NCI-H1417 treated with DMSO at 0.1 percent for 48 hours (cell line): ENCODE measurements around the gene EDNRA.

Source experiments
- DNase-seq: peaks from one replicate; lab custom pipeline; 2025; lab: John Stamatoyannopoulos, UW

Gene EDNRA

GRCh38 chr4:147498031-147498660 is 17.2 kb downstream of the EDNRA start:
- DNase-seq: no peak

GRCh38 chr4:147508346-147508745 is 27.4 kb downstream of the EDNRA start:
- no peak for DNase-seq

- no peak for DNase-seq
These were observed 28.5 kb downstream of the EDNRA start for GRCh38 chr4:147509386-147509785.

GRCh38 chr4:147510962-147511668 is 30.2 kb downstream of the EDNRA start:
- no peak for DNase-seq

- no peak for DNase-seq
These were observed 32.2 kb downstream of the EDNRA start for GRCh38 chr4:147513091-147513490.

- no peak for DNase-seq
These were observed 33.1 kb downstream of the EDNRA start for GRCh38 chr4:147513952-147514351.

- no peak for DNase-seq
These were observed 34.5 kb downstream of the EDNRA start for GRCh38 chr4:147515220-147515936.

- no peak for DNase-seq
These were observed 35.2 kb downstream of the EDNRA start for GRCh38 chr4:147516133-147516532.

GRCh38 chr4:147518086-147518485 is 37.2 kb downstream of the EDNRA start:
- no peak for DNase-seq

- DNase-seq: peak; percentile 6
These were observed 38.2 kb downstream of the EDNRA start for GRCh38 chr4:147518846-147519767.

GRCh38 chr4:147524601-147525000 is 43.7 kb downstream of the EDNRA start:
- no peak for DNase-seq

- DNase-seq: no peak
These were observed 44.8 kb downstream of the EDNRA start for GRCh38 chr4:147525494-147526271.

- no peak for DNase-seq
These were observed 45.4 kb downstream of the EDNRA start for GRCh38 chr4:147526272-147526654.

- no peak for DNase-seq
These were observed 47.2 kb downstream of the EDNRA start for GRCh38 chr4:147528054-147528453.

GRCh38 chr4:147530134-147530533 is 49.2 kb downstream of the EDNRA start:
- DNase-seq: no peak

GRCh38 chr4:147530723-147531122 is 49.8 kb downstream of the EDNRA start:
- no peak for DNase-seq

- DNase-seq: no peak
These were observed 52.0 kb downstream of the EDNRA start for GRCh38 chr4:147532896-147533295.

GRCh38 chr4:147533331-147533730 is 52.4 kb downstream of the EDNRA start:
- DNase-seq: no peak

- DNase-seq: no peak
These were observed 54.2 kb downstream of the EDNRA start for GRCh38 chr4:147535124-147535523.

GRCh38 chr4:147538711-147539110 is 57.8 kb downstream of the EDNRA start:
- no peak for DNase-seq

GRCh38 chr4:147539959-147540358 is 59.1 kb downstream of the EDNRA start:
- DNase-seq: no peak
